ENCODE measurements around the gene SMYD3. TPM values are rescaled to one million over a fixed set of nuclear protein-coding genes. Genes with fewer than 3 reads are reported as not detected.

The SMYD3 gene
- total RNA-seq, 4 donors from 2014 or later = 15.6 to 21.1 (median 18.4) TPM

DNA sequence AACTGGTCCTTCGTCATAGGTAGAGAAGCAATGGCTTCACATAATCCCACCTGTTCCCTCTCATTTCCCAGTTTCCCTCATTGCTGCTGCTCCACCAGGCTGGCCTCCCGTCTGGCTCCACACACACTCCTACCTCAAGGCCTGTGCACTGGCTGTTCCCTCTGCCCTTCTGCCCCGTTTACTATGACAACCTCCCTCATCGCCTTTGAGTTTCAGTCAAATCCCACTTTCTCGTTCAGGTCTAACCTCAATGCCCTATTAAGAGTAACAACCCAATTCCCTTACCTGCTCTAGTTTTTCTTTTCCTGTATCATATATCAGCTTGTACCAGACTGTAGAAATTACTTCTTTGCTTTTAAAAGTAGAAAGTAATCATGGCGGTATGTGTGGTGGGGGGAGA lies 589.7 kb downstream of the SMYD3 start:
- TF ChIP-seq, protein P1, sequence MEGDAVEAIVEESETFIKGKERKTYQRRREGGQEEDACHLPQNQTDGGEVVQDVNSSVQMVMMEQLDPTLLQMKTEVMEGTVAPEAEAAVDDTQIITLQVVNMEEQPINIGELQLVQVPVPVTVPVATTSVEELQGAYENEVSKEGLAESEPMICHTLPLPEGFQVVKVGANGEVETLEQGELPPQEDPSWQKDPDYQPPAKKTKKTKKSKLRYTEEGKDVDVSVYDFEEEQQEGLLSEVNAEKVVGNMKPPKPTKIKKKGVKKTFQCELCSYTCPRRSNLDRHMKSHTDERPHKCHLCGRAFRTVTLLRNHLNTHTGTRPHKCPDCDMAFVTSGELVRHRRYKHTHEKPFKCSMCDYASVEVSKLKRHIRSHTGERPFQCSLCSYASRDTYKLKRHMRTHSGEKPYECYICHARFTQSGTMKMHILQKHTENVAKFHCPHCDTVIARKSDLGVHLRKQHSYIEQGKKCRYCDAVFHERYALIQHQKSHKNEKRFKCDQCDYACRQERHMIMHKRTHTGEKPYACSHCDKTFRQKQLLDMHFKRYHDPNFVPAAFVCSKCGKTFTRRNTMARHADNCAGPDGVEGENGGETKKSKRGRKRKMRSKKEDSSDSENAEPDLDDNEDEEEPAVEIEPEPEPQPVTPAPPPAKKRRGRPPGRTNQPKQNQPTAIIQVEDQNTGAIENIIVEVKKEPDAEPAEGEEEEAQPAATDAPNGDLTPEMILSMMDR (IDR thresholded peaks at IDR 0.05; ENCODE audit: low read depth) = no peak

DNA sequence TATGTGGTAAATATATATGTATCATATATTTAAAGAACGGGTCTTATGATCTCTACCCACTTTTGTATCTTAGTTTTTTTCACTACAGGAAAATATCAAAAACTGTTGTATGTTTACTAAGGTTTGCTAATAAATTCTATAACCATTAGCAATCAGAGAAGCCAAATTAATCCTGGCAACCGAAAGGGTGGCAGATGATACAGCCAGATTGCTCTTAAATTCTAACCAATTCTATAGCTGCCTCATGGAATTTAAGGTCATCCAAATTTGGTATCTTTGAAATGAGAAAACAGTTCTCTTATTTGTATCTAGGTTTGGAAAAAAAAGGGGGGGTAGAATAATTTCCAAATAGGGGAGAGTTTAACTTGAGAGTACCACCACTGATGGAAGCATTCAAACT lies 591.2 kb downstream of the SMYD3 start:
- TF ChIP-seq, protein P1 (IDR thresholded peaks at IDR 0.05; ENCODE audit: low read depth) = no peak

DNA sequence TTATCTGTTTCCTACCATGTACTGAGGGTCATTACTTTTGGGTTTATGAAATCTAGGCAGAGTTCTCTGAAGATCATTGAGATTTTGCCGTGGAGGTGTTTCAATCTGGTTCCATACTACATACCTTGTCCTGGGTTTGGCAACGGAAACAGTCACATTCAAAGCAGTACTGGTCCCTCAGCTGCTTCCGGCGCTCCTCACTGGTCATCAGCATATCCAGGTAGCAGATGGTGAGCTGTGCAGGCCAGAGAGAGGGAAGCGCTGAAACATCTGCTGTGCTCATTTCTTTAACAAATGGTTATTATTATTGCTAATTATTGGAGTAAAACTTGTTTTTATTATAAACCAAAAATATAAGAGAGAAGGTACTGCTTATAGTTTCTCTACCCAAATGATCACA lies 591.7 kb downstream of the SMYD3 start:
- TF ChIP-seq, protein P1 (IDR thresholded peaks at IDR 0.05; ENCODE audit: low read depth) = no peak

DNA sequence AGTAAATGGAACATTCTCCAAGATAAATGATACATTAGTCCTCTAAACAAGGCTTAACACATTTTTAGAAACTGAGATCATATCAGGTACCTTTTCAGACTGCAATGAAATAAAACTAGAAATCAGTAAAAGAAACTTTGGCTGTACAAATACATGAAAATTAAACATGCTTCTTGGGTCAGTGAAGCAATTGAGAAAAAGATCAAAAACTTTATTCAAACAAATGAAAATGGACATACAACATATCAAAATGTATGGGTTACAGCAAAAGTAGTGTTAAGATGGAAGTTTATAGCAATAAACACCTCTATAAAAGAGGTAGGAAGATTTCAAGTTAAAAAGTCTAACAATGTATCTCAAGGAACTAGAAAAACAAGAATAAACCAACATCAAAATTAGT lies 598.5 kb downstream of the SMYD3 start:
- TF ChIP-seq, protein P1 (IDR thresholded peaks at IDR 0.05; ENCODE audit: low read depth) = no peak

DNA sequence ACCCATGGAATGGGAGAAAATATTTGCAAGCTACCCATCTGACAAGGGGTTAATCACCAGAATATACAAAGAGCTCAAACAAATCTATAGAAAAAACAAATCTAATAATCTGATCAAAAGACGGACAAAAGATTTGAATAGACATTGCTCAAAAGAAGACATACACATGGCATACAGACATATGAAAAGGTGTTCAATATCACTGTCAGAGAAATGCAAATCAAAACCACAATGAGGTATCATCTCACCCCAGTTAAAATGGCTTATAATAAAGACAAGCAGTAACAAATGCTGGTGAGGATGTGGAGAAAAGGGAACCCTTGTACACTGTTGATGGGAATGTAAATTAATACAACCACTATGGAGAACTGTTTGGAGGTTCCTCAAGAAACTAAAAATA lies 600.9 kb downstream of the SMYD3 start:
- TF ChIP-seq, protein P1 (IDR thresholded peaks at IDR 0.05; ENCODE audit: low read depth) = no peak

DNA sequence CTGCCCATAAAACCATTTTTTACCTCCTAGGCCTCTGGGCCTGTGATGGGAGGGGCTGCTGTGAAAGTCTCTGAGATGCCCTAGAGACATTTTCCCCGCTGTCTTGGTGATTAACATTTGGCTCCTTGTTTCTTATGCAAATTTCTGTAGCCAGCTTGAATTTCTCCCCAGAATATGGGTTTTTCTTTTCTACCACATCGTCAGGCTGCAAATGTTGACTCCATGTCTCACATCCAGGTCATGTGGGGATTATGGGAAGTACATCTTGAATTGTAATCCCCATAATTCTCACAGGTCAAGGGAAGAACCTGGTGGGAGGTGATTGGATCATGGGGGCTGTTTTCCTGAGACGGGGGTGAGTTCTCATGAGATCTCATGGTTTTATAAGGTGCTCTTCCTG lies 603.2 kb downstream of the SMYD3 start:
- TF ChIP-seq, protein P1 (IDR thresholded peaks at IDR 0.05; ENCODE audit: low read depth) = no peak

DNA sequence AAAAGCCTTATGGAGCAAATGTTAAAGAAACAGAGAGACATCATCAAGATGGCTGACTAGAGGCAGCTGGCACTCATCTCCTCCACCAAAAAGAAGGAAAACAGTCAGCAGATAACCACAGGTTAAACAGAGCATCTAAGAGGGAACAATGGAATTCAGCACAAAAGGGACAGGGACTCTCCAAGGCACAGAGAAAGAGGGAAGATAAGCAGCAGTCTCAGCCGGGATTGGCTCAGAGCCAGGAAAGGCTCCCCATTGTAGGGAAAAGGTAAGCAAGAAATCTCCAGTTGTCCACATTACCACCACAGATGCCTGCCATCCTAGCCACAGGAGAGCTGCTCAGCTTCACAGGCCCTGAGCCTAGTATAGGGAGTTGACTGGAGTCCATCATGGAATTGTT lies 605.5 kb downstream of the SMYD3 start:
- TF ChIP-seq, protein P1 (IDR thresholded peaks at IDR 0.05; ENCODE audit: low read depth) = no peak
